Measurements from ENCODE around the gene TOR1B.

- TF ChIP-seq POLR2A (IDR thresholded peaks at IDR 0.05) = no peak
- no peak for TF ChIP-seq CTCF (IDR thresholded peaks at IDR 0.05)
Observed at GRCh38 chr9:129759319-129759718, 43.7 kb upstream of the TOR1B start.
